Measurements from ENCODE around the gene KCNG2. TPM values are rescaled to one million over a fixed set of nuclear protein-coding genes. Genes with fewer than 3 reads are reported as not detected.

Gene KCNG2
- total RNA-seq, 2 experiments from 2014 or later = not detected

DNA sequence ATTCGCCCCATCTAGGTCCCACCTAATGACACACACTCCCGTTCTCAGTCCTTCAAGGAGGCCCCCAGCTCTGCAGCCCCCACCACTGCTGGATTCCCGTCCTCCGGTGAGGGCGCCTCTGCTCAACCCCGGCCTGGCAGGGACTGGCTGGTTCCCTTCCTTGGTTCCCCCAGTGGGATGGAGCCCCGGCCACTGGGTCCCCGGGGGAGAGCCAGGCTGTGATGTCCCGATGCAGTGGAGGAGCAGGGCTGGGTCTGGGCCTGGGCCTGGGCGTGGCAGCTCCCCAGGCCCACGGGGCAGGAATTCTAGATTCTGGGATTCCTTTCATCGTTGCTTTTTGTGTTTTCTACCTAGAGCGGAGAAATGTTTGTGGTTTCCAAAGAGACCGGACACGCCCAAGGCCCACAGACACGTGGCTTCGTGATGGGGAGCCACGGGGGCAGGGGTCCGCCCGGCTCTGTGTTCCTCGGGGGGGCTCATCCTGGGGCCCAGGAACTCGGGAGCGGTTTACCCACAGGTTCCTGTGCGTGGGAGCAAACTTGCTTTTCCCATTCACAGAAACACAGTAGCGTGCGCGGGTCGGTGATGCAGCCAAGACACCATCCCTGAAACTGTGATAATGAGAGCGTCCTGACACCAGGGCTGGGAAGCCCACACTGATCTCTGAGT, 86.7 kb downstream of the KCNG2 start:
- Mint-ChIP-seq H3K4me1 (ENCODE audit: low read depth) (no peaks in the 10 kb centered on the region), H3K9me3 (peaks cover 4% of the 10 kb centered on the region), H3K27me3 (no peaks in the 10 kb centered on the region), H3K4me3 (no peak overlapping the region), H3K36me3 (ENCODE audit: low read depth) (peaks cover 1% of the 10 kb centered on the region), H3K27ac (no peak overlapping the region)
- DNase-seq (no peak), ATAC-seq (no peak)
- ChIA-PET POLR2A (no interaction called here), CTCF (no interaction called here)
- intact Hi-C loops (cut with micrococcal nuclease) = no loop called here
- no peak for TF ChIP-seq CTCF (IDR thresholded peaks at IDR 0.05)

GRCh38 chr18:79884963-79885728, 87.4 kb downstream of the KCNG2 start:
- no peak for TF ChIP-seq CTCF (IDR thresholded peaks at IDR 0.05)
- H3K27me3 Mint-ChIP-seq = no peaks in the 10 kb centered on the region
- peak; percentile 37 for ATAC-seq
- CTCF ChIA-PET = no interaction called here
- no peak for DNase-seq
- H3K9me3 Mint-ChIP-seq = peaks cover 10% of the 10 kb centered on the region
- peaks cover under 1% of the 10 kb centered on the region for H3K4me1 Mint-ChIP-seq (ENCODE audit: low read depth)
- no peak overlapping the region for H3K4me3 Mint-ChIP-seq
- POLR2A ChIA-PET = no interaction called here
- intact Hi-C loops (cut with micrococcal nuclease) = no loop called here
- H3K27ac Mint-ChIP-seq = no peak overlapping the region
- peaks cover 2% of the 10 kb centered on the region for H3K36me3 Mint-ChIP-seq (ENCODE audit: low read depth)

GRCh38 chr18:79887181-79888000, 89.7 kb downstream of the KCNG2 start:
- intact Hi-C loops (cut with micrococcal nuclease) = no loop called here
- Mint-ChIP-seq H3K4me1 (ENCODE audit: low read depth) (peaks cover 8% of the 10 kb centered on the region), H3K4me3 (no peak overlapping the region), H3K36me3 (ENCODE audit: low read depth) (peaks cover 2% of the 10 kb centered on the region), H3K27ac (no peak overlapping the region), H3K27me3 (no peaks in the 10 kb centered on the region), H3K9me3 (peaks cover 28% of the 10 kb centered on the region)
- no peak for TF ChIP-seq CTCF (IDR thresholded peaks at IDR 0.05)
- POLR2A ChIA-PET = no interaction called here
- CTCF ChIA-PET = no interaction called here
- DNase-seq (no peak), ATAC-seq (no peak)

DNA sequence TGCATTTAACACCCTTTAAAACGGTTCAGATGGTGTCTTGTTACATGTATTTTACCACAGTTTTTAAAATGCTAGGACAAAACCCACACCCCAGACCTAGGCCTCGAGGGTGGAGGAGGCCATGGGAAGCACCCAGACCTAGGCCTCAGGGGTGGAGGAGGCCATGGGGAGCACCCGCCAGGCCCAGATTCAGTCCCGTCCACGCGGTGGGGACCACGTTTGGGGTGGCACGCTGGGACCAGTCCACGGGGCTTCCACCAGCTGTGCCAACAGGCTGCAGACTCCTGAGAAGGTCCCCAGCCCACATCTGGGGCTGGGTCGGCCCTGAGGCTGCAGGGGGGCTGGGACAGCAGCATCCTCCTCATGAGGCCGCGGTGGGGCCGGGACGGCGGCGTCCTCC, 90.3 kb downstream of the KCNG2 start:
- CTCF ChIA-PET = no interaction called here

More for the DNA sequence above, 90.3 kb downstream of the KCNG2 start:
- Mint-ChIP-seq H3K4me3 (no peak overlapping the region), H3K27ac (no peak overlapping the region), H3K9me3 (peaks cover 32% of the 10 kb centered on the region), H3K4me1 (ENCODE audit: low read depth) (peaks cover 8% of the 10 kb centered on the region), H3K36me3 (ENCODE audit: low read depth) (peaks cover 2% of the 10 kb centered on the region), H3K27me3 (no peaks in the 10 kb centered on the region)
- ATAC-seq (no peak), DNase-seq (no peak)
- TF ChIP-seq CTCF (IDR thresholded peaks at IDR 0.05) = no peak
- intact Hi-C loops (cut with micrococcal nuclease) = no loop called here
- POLR2A ChIA-PET = interaction anchor here (0.6 to 0.7 kb wide), 2 partner anchors 34 to 85 kb away, joined by 4 read pairs; no protein-coding TSS in a partner anchor
